Natural killer cell (primary cell): Measurements from ENCODE around the gene MAOA. TPM values are rescaled to one million over a fixed set of nuclear protein-coding genes. Genes with fewer than 3 reads are reported as not detected.

ENCODE experiments used
- ATAC-seq, 3 donors: fragments of 150-1000 bp in 2 of 3; fragments of 200-7000 bp in 1 of 3; cut with Tn5 transposase; 1 replicate in 1 of 3; 2 replicates in 2 of 3; pipeline ENCODE4 v1.10.0; 2021; ENCODE audit warnings: mild to moderate bottlenecking in 2 of 3, moderate library complexity in 2 of 3
- DNase-seq, 2 donors: peaks; one replicate each; pipeline versions ENCODE4 v3.0.0 to v3.0.0-alpha.2; 2013 to 2021; ENCODE audit warnings: mixed read lengths in 1 of 2
- H3K27ac ChIP-seq: one replicate; pipeline ENCODE4 v1.5.1; 2013; ENCODE audit warnings: mild to moderate bottlenecking, low read length
- H3K27me3 ChIP-seq: one replicate; pipeline ENCODE4 v1.6.1; 2013; ENCODE audit warnings: low read length; ENCODE audit not compliant: control insufficient read depth, insufficient read depth
- H3K36me3 ChIP-seq: one replicate; pipeline ENCODE4 v1.6.1; 2013; ENCODE audit warnings: low read length; ENCODE audit not compliant: control insufficient read depth, insufficient read depth
- H3K4me1 ChIP-seq: one replicate; pipeline ENCODE4 v1.6.1; 2013; ENCODE audit warnings: low read length; ENCODE audit not compliant: control insufficient read depth, insufficient read depth
- H3K4me3 ChIP-seq: one replicate; pipeline ENCODE4 v1.5.1; 2013; ENCODE audit warnings: low read length
- H3K9me3 ChIP-seq: one replicate; pipeline ENCODE4 v1.6.1; 2013; ENCODE audit warnings: low read length; ENCODE audit not compliant: control insufficient read depth, insufficient read depth
- H3K27ac Mint-ChIP-seq, 2 donors: one replicate each; pipeline ENCODE4 v1.8.0; 2022; ENCODE audit warnings: mild to moderate bottlenecking in 2 of 2, mixed read lengths in 2 of 2, moderate library complexity in 1 of 2
- H3K27me3 Mint-ChIP-seq, 2 donors: one replicate each; pipeline ENCODE4 v1.8.0; 2022; ENCODE audit warnings: low read depth in 2 of 2, mixed read lengths in 2 of 2
- H3K36me3 Mint-ChIP-seq: one replicate; pipeline ENCODE4 v1.8.0; 2022; ENCODE audit warnings: mixed read lengths
- H3K4me1 Mint-ChIP-seq, 2 donors: one replicate each; pipeline ENCODE4 v1.8.0; 2022; ENCODE audit warnings: mixed read lengths in 2 of 2
- H3K4me3 Mint-ChIP-seq: one replicate; pipeline ENCODE4 v1.8.0; 2022; ENCODE audit warnings: mild to moderate bottlenecking, moderate library complexity, mixed read lengths
- H3K9me3 Mint-ChIP-seq, 2 donors: one replicate each; pipeline ENCODE4 v1.8.0; 2022; ENCODE audit warnings: mixed read lengths in 2 of 2
- WGBS: methylation state at CpG from one replicate; pipeline ENCODE4 v1.1.7; 2013; ENCODE audit warnings: missing lambda C conversion rate; ENCODE audit not compliant: insufficient coverage; 5-methylcytosine and 5-hydroxymethylcytosine counted together
- intact Hi-C: fragments of 100-400 bp; cut with micrococcal nuclease; formaldehyde crosslinking; loops from one replicate; pipeline ENCODE4 v1.14.2; 2022
- total RNA-seq, 4 donors: library from RNA; stranded (reverse); fragments of 120-200 nt in 1 of 4; gene quantifications; one replicate each; pipeline versions ENCODE4 v1.2.3 to v1.2.4, GENCODE V29; 2013 to 2022
- TF ChIP-seq, protein P1 (sequence below): fragments of 200-600 bp; IDR thresholded peaks from one replicate; pipeline ENCODE4 v1.8.0; 2022; ENCODE audit warnings: antibody characterized with exemption

Gene MAOA
- total RNA-seq, 3 donors from 2014 or later (not counting 1 experiment from before 2014, with no cell fraction given) = 0.05 TPM; not detected in 2

GRCh38 chrX:43734444-43734843 lies 78.3 kb downstream of the MAOA start:
- no peaks in the 10 kb centered on the region for H3K4me1 Mint-ChIP-seq
- H3K27ac Mint-ChIP-seq = no peak overlapping the region
- ATAC-seq = no peak
- intact Hi-C loops = no loop called here
- no peaks in the 10 kb centered on the region for H3K27me3 ChIP-seq
- H3K9me3 Mint-ChIP-seq = no peaks in the 10 kb centered on the region
- H3K9me3 ChIP-seq = no peaks in the 10 kb centered on the region
- H3K4me1 ChIP-seq = no peaks in the 10 kb centered on the region
- no peak for DNase-seq
- WGBS = no CpG with 5 or more reads among the region's 1 CpG
- peaks cover 0 to 21% of the 10 kb centered on the region in 2 donors for H3K27me3 Mint-ChIP-seq
- no peak overlapping the region for H3K4me3 ChIP-seq
- no peaks in the 10 kb centered on the region for H3K36me3 ChIP-seq
- no peak overlapping the region for H3K27ac ChIP-seq
- TF ChIP-seq, protein P1, sequence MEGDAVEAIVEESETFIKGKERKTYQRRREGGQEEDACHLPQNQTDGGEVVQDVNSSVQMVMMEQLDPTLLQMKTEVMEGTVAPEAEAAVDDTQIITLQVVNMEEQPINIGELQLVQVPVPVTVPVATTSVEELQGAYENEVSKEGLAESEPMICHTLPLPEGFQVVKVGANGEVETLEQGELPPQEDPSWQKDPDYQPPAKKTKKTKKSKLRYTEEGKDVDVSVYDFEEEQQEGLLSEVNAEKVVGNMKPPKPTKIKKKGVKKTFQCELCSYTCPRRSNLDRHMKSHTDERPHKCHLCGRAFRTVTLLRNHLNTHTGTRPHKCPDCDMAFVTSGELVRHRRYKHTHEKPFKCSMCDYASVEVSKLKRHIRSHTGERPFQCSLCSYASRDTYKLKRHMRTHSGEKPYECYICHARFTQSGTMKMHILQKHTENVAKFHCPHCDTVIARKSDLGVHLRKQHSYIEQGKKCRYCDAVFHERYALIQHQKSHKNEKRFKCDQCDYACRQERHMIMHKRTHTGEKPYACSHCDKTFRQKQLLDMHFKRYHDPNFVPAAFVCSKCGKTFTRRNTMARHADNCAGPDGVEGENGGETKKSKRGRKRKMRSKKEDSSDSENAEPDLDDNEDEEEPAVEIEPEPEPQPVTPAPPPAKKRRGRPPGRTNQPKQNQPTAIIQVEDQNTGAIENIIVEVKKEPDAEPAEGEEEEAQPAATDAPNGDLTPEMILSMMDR = no peak
- no peak overlapping the region for H3K4me3 Mint-ChIP-seq
- H3K36me3 Mint-ChIP-seq = no peaks in the 10 kb centered on the region

- ATAC-seq = no peak
- no peaks in the 10 kb centered on the region for H3K4me1 Mint-ChIP-seq
- peaks cover 0 to 21% of the 10 kb centered on the region in 2 donors for H3K27me3 Mint-ChIP-seq
- H3K36me3 Mint-ChIP-seq = no peaks in the 10 kb centered on the region
- H3K36me3 ChIP-seq = no peaks in the 10 kb centered on the region
- H3K27ac ChIP-seq = no peak overlapping the region
- H3K27ac Mint-ChIP-seq = no peak overlapping the region
- no peak for DNase-seq
- no peaks in the 10 kb centered on the region for H3K4me1 ChIP-seq
- WGBS = 85% methylated on average over 6 of the region's 6 CpGs
- no peak overlapping the region for H3K4me3 Mint-ChIP-seq
- no peak overlapping the region for H3K4me3 ChIP-seq
- H3K9me3 Mint-ChIP-seq = no peaks in the 10 kb centered on the region
- TF ChIP-seq, protein P1 = no peak
- intact Hi-C loops = no loop called here
- H3K27me3 ChIP-seq = no peaks in the 10 kb centered on the region
- no peaks in the 10 kb centered on the region for H3K9me3 ChIP-seq
These were observed 79.4 kb downstream of the MAOA start for GRCh38 chrX:43735534-43735933.

DNA sequence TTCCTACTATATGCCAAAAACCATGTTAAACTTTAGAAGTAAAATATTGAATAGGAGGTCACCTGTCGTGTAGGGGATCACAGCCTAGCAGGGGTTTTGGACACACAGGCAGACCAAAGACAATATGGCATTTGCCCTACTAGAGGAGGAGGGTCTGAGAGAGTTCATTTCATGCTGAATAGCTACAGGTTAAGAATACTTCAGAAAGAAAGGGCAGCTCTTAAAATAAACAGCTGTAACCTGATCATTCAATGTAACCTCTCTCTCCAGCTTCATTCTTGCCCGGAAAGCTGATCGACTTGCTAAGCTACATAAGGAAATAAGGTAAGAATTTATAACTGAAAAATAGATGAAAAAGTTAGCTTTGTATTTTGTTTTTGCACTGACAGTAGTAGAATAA lies 79.9 kb downstream of the MAOA start:
- Histone ChIP-seq H3K27me3 (no peaks in the 10 kb centered on the region), H3K9me3 (no peaks in the 10 kb centered on the region), H3K4me3 (no peak overlapping the region), H3K27ac (no peak overlapping the region), H3K36me3 (no peaks in the 10 kb centered on the region), H3K4me1 (no peaks in the 10 kb centered on the region)
- 100% methylated on average over 1 of the region's 3 CpGs for whole genome bisulfite sequencing
- intact Hi-C loops = no loop called here
- Mint-ChIP-seq H3K4me3 (no peak overlapping the region), H3K4me1 (no peaks in the 10 kb centered on the region), H3K36me3 (no peaks in the 10 kb centered on the region), H3K27ac (no peak overlapping the region), H3K9me3 (no peaks in the 10 kb centered on the region), H3K27me3 (peaks cover 0 to 18% of the 10 kb centered on the region in 2 donors)
- no peak for DNase-seq
- ATAC-seq = no peak
- TF ChIP-seq, protein P1 = no peak

DNA sequence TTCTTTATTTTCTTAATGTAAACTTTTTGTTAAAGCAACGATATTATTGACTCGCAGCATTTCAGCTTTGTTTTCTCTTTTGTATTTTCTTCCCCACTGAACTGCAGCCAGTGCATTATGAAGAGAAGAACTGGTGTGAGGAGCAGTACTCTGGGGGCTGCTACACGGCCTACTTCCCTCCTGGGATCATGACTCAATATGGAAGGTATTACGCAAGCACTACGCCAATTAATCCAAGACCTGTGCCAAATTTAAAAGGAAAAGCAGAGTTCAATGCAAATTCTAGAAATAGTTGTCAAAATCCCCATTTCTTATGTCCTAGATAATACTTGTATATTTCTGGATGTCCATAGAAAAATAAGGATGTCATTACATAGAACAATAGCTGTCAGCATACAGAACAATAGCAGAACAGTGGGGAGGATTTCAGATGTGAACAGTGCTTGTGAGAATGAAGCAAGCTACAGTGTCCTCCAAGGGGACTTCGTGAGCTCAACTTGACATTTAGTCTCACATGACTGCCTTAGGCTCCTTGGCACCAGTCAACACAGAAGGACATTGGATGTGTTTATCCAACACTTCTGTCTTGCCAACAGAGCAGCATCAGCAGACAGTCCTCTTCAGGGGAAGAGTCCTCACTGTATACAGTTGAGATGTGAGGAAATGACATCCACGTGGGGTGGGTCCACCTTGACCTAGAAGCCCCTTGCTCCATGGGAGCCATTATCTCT lies 85.9 kb downstream of the MAOA start:
- TF ChIP-seq, protein P1 = no peak
- peaks cover 0 to 13% of the 10 kb centered on the region in 2 donors for H3K27me3 Mint-ChIP-seq
- Histone ChIP-seq H3K27me3 (no peaks in the 10 kb centered on the region), H3K36me3 (no peaks in the 10 kb centered on the region), H3K27ac (no peak overlapping the region), H3K4me1 (no peaks in the 10 kb centered on the region), H3K4me3 (no peak overlapping the region), H3K9me3 (no peaks in the 10 kb centered on the region)
- ATAC-seq = no peak
- H3K4me3 Mint-ChIP-seq = no peak overlapping the region
- no peaks in the 10 kb centered on the region for H3K36me3 Mint-ChIP-seq
- intact Hi-C loops = no loop called here
- H3K9me3 Mint-ChIP-seq = no peaks in the 10 kb centered on the region
- no peaks in the 10 kb centered on the region for H3K4me1 Mint-ChIP-seq
- 83% methylated on average over 4 of the region's 7 CpGs for WGBS
- no peak overlapping the region for H3K27ac Mint-ChIP-seq
- no peak for DNase-seq
